Forelimb muscle (tissue), 1 donor: ENCODE measurements around the gene DCDC1. TPM values are rescaled to one million over a fixed set of nuclear protein-coding genes. Genes with fewer than 3 reads are reported as not detected.
"Not testable (repeated sequence)": the region's sequence is repeated elsewhere in the genome, so short reads cannot be mapped to it uniquely, and the experiment has no call there.

Experiments
- DNase-seq: peaks from one replicate; pipeline ENCODE4 v3.0.0-alpha.2; 2013; ENCODE audit warnings: low read depth
- polyA plus RNA-seq: library from polyadenylated mRNA; unstranded; fragments of 120-200 nt; gene quantifications from one replicate; pipeline ENCODE4 v1.2.1, GENCODE V29; 2013; ENCODE audit not compliant: insufficient read length

The DCDC1 gene
- polyA plus RNA-seq, 1 donor, result 0.29 TPM

DNA sequence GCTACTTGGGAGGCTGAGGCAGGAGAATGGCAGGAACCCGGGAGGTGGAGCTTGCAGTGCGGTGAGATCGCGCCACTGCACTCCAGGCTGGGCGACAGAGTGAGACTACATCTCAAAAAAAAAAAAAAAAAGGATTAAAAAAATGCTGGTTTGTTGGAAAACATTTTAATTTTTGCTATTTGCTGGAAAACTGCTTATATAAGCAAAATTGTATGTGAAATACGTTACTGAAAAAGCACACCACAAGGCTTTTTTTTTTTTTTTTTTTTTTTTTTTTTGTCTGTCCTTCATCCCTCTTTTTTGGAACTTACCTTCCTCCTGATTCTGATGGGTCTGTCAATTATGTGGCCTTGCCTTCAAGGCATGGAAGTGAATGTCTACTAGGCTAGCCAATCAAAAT, 40.8 kb downstream of the DCDC1 start:
- no peak for DNase-seq

GRCh38 chr11:31327417-31327816, 42.1 kb downstream of the DCDC1 start:
- no peak for DNase-seq

GRCh38 chr11:31326470-31327148, 42.9 kb downstream of the DCDC1 start:
- DNase-seq, result no peak

DNA sequence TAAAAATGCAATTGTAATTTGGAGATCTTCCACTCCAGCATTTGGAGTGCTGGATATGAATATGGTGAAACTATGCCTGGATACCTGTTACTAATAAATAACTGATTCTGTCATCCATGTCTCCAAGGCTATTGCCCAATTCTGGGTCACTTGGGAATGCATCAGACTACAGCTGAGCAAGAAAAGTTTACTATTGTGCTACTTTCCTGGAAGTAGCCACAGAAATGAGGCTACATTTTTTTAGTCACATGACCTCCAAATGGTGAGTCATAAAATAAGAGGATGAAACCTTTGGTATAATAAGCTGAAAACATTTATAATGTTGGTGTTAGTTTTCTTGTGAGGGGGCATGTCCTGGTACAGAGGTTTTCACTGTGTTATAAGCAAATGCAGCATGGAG, 44.4 kb downstream of the DCDC1 start:
- no peak for DNase-seq

GRCh38 chr11:31323145-31323544, 46.4 kb downstream of the DCDC1 start:
- no peak for DNase-seq

GRCh38 chr11:31321494-31321893, 48.0 kb downstream of the DCDC1 start:
- not testable (repeated sequence) for DNase-seq

DNA sequence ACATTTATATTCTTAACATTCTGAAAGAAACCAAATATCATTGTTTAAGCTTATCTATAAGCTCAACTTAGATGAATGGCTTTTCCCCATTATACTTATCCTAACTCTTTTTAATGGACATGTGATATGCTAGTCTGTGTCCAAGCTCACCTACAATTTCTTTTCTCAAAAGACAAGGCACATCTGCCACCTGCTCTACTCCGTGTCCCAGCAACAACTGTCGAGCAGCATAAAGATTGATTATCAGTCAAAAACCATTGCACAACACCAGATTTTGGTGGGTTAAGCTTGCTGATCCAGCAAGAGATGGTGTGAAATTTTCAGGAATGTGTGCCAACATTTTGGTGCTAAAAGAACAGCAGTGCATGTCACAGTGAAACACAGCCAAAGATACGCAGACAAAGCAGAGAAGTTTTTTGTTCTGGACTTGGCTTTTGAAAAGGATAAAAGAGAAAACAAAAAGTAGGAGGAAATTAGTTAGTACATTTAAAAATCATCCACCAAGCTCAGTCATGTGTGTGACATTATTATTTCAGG, 65.8 kb downstream of the DCDC1 start:
- no peak for DNase-seq

- DNase-seq, result no peak
Observed at GRCh38 chr11:31301549-31302510, 67.7 kb downstream of the DCDC1 start.

DNA sequence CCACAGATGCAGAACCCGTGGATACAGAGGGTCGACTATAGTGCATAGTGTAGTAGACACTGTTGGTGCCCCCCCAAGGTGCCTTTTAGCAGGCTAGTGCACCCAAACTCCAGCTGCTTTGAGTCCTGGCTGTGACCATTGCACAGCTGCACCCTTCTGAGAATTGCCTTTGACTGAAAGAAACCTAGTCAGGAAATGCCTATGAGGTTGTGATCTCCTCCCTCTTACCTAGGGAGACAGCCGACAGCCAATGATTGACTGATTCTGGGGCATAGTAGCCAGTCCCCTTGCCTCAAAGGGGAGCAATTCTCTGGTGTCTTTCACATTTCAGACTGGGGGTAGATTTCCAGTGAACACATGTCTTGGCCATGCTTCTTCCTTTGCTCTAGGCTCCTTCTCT, 74.2 kb downstream of the DCDC1 start:
- no peak for DNase-seq

GRCh38 chr11:31273527-31273926, 96.0 kb downstream of the DCDC1 start:
- not testable (repeated sequence) for DNase-seq

GRCh38 chr11:31267720-31268119, 101.8 kb downstream of the DCDC1 start:
- DNase-seq, result no peak

DNA sequence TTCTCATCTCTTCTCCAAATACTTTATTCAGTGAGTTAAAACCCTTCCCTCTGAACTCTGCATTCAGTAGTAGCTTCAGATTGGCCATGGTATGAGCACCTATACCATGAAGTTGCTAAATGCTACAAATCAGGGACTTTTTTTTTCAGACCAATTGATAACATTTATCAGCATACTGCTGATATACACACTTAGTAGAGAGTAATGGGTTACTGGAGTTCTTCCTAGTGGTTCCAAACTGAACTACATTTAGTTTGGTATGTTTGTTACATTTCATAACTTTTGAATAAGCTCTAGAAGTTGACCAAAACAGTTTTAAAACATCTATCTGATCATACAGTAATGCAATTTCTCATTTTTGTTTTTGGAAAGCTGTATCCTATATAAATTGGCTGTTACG, 104.7 kb downstream of the DCDC1 start:
- DNase-seq, result no peak

- DNase-seq, result no peak
Observed at GRCh38 chr11:31262761-31263160, 106.8 kb downstream of the DCDC1 start.

DNA sequence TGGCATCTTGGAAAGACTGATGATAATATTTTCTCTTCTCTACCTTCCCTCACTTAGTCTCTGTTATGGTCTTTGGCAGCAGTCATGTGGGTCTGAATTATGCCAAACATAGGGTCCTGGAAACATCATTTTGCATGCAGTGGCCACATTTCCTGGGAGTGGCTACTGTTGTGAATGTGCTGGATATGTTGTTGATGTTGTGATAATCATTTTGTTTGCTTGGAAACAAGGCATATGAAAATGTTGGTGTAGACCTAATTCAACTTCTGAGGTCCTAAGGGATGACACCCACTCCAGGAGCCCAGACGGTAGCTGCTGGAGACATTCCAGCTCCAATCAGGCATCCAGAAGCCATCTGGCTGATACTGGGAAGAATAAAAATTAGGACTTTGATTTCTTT, 109.7 kb downstream of the DCDC1 start:
- DNase-seq, result no peak

DNA sequence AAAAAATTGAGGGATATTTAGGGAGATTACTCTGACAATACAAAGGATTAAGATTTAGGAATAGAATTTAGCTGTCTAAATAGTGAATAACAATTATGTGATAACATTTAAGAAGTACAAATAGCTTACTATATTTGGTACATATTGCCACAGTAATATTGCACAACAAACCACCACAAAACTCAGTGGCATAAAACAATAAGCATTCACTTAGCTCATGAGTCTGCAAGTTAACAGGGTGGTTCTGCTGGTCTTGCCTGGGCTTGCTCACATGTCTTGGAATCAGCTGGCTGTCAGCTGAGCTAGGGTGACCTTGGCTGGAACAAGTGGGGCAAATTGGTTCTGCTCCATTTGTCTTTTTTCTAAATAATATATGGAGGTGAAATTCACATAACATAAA, 115.1 kb downstream of the DCDC1 start:
- DNase-seq, result no peak

DNA sequence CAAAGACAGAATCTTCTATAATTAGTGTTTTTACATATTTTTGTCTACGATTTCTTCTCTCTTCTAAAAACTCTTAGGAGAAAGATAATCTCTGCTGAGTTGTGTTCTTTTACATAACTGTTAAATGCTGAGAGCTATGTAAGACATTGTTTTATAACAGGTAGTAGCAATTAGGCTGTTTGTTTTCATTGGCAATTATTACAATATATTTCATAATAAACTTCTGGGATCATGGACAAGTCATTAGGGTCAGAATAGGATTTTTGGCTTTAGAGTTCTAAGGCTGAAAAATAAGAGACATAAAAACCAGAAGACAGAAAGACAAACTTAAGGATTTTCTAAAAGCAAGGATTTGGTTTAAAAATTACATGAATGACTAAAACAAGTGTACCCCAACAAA, 120.8 kb downstream of the DCDC1 start:
- no peak for DNase-seq

- DNase-seq, result no peak
Observed at GRCh38 chr11:31247321-31247720, 122.2 kb downstream of the DCDC1 start.

DNA sequence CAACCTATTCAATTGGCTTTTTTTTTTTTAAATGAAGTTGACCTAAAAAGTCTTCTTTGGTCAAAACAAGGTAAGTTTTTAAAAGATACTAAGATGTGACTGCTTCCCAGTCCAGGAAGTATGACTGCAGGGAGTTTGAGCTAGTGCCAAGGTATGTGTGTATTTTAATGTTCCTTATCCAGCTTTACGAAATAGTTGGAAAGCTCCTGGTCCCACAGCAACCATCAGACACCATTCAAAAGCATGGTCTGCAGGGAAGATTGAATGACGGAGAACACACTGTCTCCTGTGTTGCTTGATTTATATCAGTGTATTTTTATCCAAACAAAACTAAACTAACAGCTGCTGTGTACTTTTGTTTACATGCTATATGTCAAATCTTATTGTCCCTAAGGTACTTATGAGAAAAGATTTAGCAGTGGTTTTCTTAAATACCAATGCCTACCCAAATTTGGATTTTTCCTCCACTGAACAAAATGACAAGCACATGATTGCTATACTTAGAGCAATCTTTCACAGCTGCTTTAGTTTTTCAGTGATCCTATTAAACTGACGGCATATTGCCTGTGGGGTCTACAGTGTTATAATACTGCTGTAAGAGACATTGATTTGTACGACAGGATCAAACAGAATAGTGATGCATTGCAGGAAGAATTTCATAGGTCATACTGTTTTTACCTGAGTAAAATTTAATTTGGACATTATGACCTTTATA, 122.9 kb downstream of the DCDC1 start:
- peak; percentile 39 for DNase-seq

DNA sequence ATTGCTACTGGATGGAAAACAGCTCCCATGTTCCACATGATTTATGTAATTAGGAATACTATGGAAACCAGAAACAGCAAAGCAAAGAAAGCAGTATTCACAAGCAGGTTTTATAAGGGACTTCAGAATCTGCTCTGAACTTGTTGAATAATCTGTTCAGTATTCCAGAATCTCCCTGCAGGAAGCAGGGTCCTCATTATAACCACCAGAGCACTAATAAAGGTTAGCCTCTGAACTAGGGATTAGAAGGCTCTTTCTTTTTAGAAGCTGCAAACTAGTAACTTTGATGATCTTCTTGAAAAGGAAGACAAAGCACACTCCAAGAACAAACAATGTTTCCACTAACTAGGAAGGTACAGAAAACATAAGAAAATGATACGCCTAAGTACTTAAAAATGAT, 125.8 kb downstream of the DCDC1 start:
- no peak for DNase-seq

DNA sequence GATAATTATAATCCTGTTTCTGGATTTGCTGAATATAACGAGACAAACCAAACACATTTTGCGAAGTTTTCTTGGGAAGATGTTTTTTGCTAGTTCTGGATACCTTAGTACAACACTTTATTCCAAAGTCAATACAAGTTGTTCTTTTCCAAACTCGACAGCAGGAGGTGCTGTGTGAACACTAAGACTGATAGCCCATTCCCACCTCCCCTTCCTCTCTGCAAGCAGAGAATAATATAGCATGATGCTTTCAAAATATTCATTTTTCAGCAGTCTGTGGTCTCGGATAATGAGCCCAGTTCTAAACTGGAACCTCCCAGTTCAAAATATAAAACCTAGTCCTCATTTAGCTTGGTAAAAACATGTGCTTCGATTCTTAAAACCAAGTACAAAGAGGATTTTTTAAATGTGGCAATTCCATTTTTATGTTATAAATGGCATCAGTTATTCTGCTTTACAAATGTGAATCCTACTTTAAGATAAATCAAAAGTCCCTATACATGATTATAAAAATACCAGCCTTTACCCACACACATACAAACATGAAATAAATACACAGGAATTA, 129.1 kb downstream of the DCDC1 start:
- DNase-seq, result peak; percentile 22

GRCh38 chr11:31237819-31238760, 131.4 kb downstream of the DCDC1 start:
- no peak for DNase-seq
